ENCODE results near the gene CSMD2. TPM values are rescaled to one million over a fixed set of nuclear protein-coding genes. Genes with fewer than 3 reads are reported as not detected.

CSMD2 gene
- total RNA-seq, 1 experiment from 2014 or later = 13.2 TPM

GRCh38 chr1:34037109-34037508, 127.9 kb downstream of the CSMD2 start (continued):
- TF ChIP-seq ZNF425 (CRISPR knock-in tag; conservative IDR thresholded peaks at IDR 0.05) (no peak), KAT7 (CRISPR knock-in tag; IDR thresholded peaks at IDR 0.05; ENCODE audit: borderline replicate concordance) (no peak), JAZF1 (CRISPR knock-in tag; IDR thresholded peaks at IDR 0.05) (no peak), ZNF121 (CRISPR knock-in tag; IDR thresholded peaks at IDR 0.05) (no peak), MAX (CRISPR knock-in tag; IDR thresholded peaks at IDR 0.05) (no peak), SMAD3 (CRISPR knock-in tag; IDR thresholded peaks at IDR 0.05; ENCODE audit: borderline replicate concordance) (no peak), ZMAT4 (CRISPR knock-in tag; IDR thresholded peaks at IDR 0.05) (no peak), SP1 (CRISPR knock-in tag; conservative IDR thresholded peaks at IDR 0.05) (no peak), RELA (CRISPR knock-in tag; IDR thresholded peaks at IDR 0.05; ENCODE audit: borderline replicate concordance) (no peak)
- TF ChIP-seq, protein P1, sequence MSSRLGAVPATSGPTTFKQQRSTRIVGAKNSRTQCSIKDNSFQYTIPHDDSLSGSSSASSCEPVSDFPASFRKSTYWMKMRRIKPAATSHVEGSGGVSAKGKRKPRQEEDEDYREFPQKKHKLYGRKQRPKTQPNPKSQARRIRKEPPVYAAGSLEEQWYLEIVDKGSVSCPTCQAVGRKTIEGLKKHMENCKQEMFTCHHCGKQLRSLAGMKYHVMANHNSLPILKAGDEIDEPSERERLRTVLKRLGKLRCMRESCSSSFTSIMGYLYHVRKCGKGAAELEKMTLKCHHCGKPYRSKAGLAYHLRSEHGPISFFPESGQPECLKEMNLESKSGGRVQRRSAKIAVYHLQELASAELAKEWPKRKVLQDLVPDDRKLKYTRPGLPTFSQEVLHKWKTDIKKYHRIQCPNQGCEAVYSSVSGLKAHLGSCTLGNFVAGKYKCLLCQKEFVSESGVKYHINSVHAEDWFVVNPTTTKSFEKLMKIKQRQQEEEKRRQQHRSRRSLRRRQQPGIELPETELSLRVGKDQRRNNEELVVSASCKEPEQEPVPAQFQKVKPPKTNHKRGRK (CRISPR knock-in tag; IDR thresholded peaks at IDR 0.05; ENCODE audit: borderline replicate concordance) = no peak
- TF ChIP-seq, protein P2, sequence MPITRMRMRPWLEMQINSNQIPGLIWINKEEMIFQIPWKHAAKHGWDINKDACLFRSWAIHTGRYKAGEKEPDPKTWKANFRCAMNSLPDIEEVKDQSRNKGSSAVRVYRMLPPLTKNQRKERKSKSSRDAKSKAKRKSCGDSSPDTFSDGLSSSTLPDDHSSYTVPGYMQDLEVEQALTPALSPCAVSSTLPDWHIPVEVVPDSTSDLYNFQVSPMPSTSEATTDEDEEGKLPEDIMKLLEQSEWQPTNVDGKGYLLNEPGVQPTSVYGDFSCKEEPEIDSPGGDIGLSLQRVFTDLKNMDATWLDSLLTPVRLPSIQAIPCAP (CRISPR knock-in tag; IDR thresholded peaks at IDR 0.05) = no peak

GRCh38 chr1:34034036-34034435, 131.0 kb downstream of the CSMD2 start:
- TF ChIP-seq GTF2I (CRISPR knock-in tag; conservative IDR thresholded peaks at IDR 0.05) = no peak
- no peak for TF ChIP-seq JUN (CRISPR knock-in tag; IDR thresholded peaks at IDR 0.05)
- TF ChIP-seq JAZF1 (CRISPR knock-in tag; IDR thresholded peaks at IDR 0.05) = no peak
- TF ChIP-seq EMX1 (CRISPR knock-in tag; IDR thresholded peaks at IDR 0.05) = no peak
- no peak for TF ChIP-seq NR3C1 (CRISPR knock-in tag; conservative IDR thresholded peaks at IDR 0.05; ENCODE audit: low read depth)
- no peak for TF ChIP-seq MAX (CRISPR knock-in tag; IDR thresholded peaks at IDR 0.05)
- TF ChIP-seq NFYB (CRISPR knock-in tag; conservative IDR thresholded peaks at IDR 0.05; ENCODE audit: low read depth) = no peak
- Mint-ChIP-seq H3K27ac (no peak overlapping the region), H3K4me3 (no peak overlapping the region), H3K27me3 (ENCODE audit: low read depth) (no peaks in the 10 kb centered on the region), H3K9me3 (no peaks in the 10 kb centered on the region), H3K4me1 (no peaks in the 10 kb centered on the region), H3K36me3 (no peaks in the 10 kb centered on the region)
- no peak for ATAC-seq
- CTCF ChIA-PET = interaction anchor here (1.0 to 1.1 kb wide), 2 partner anchors 20 to 80 kb away, joined by 4 to 5 read pairs; no protein-coding TSS in a partner anchor
- POLR2A ChIA-PET = no interaction called here
- no peak for DNase-seq (ENCODE audit: low spot score)

- CTCF ChIA-PET = interaction anchor here (1.2 to 2.8 kb wide), 4 partner anchors 9 to 84 kb away, joined by 3 to 16 read pairs (median 4); no protein-coding TSS in a partner anchor
- POLR2A ChIA-PET = no interaction called here
- Mint-ChIP-seq H3K9me3 (no peaks in the 10 kb centered on the region), H3K36me3 (peaks cover 3% of the 10 kb centered on the region; the same call in 1 of the 2 replicates), H3K4me3 (no peak overlapping the region), H3K4me1 (no peaks in the 10 kb centered on the region), H3K27me3 (ENCODE audit: low read depth) (no peaks in the 10 kb centered on the region), H3K27ac (no peak overlapping the region)
- ATAC-seq = no peak
- no peak for DNase-seq (ENCODE audit: low spot score)
- TF ChIP-seq NFE2L1 (CRISPR knock-in tag; IDR thresholded peaks at IDR 0.05) (no peak), ZBTB21 (CRISPR knock-in tag; IDR thresholded peaks at IDR 0.05; ENCODE audit: borderline replicate concordance) (no peak), CBFB (CRISPR knock-in tag; IDR thresholded peaks at IDR 0.05; ENCODE audit: low read depth) (no peak), ELF4 (CRISPR knock-in tag; IDR thresholded peaks at IDR 0.05; ENCODE audit: low read depth) (no peak), ZNF423 (CRISPR knock-in tag; IDR thresholded peaks at IDR 0.05) (no peak), ESRRA (CRISPR knock-in tag; IDR thresholded peaks at IDR 0.05; ENCODE audit: borderline replicate concordance) (no peak), OVOL2 (CRISPR knock-in tag; IDR thresholded peaks at IDR 0.05; ENCODE audit: borderline replicate concordance) (no peak), FOXK1 (CRISPR knock-in tag; IDR thresholded peaks at IDR 0.05) (no peak), ZNF671 (CRISPR knock-in tag; IDR thresholded peaks at IDR 0.05) (no peak)
- TF ChIP-seq, protein P3, sequence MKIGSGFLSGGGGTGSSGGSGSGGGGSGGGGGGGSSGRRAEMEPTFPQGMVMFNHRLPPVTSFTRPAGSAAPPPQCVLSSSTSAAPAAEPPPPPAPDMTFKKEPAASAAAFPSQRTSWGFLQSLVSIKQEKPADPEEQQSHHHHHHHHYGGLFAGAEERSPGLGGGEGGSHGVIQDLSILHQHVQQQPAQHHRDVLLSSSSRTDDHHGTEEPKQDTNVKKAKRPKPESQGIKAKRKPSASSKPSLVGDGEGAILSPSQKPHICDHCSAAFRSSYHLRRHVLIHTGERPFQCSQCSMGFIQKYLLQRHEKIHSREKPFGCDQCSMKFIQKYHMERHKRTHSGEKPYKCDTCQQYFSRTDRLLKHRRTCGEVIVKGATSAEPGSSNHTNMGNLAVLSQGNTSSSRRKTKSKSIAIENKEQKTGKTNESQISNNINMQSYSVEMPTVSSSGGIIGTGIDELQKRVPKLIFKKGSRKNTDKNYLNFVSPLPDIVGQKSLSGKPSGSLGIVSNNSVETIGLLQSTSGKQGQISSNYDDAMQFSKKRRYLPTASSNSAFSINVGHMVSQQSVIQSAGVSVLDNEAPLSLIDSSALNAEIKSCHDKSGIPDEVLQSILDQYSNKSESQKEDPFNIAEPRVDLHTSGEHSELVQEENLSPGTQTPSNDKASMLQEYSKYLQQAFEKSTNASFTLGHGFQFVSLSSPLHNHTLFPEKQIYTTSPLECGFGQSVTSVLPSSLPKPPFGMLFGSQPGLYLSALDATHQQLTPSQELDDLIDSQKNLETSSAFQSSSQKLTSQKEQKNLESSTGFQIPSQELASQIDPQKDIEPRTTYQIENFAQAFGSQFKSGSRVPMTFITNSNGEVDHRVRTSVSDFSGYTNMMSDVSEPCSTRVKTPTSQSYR (CRISPR knock-in tag; IDR thresholded peaks at IDR 0.05) = no peak
- TF ChIP-seq, protein P4, sequence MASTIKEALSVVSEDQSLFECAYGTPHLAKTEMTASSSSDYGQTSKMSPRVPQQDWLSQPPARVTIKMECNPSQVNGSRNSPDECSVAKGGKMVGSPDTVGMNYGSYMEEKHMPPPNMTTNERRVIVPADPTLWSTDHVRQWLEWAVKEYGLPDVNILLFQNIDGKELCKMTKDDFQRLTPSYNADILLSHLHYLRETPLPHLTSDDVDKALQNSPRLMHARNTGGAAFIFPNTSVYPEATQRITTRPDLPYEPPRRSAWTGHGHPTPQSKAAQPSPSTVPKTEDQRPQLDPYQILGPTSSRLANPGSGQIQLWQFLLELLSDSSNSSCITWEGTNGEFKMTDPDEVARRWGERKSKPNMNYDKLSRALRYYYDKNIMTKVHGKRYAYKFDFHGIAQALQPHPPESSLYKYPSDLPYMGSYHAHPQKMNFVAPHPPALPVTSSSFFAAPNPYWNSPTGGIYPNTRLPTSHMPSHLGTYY (CRISPR knock-in tag; IDR thresholded peaks at IDR 0.05) = no peak
Measured at GRCh38 chr1:34029954-34030353, 135.1 kb downstream of the CSMD2 start.

Data from WTC11 (cell line).